Right lobe of liver (tissue), 6 donors: Measurements from ENCODE around the gene LRRC28. TPM values are rescaled to one million over a fixed set of nuclear protein-coding genes. Genes with fewer than 3 reads are reported as not detected.

Experiments
- ATAC-seq, 4 donors: fragments of 200-7000 bp; cut with Tn5 transposase; one replicate each; pipeline ENCODE4 v1.9.1; 2020; ENCODE audit warnings: mild to moderate bottlenecking in 4 of 4, moderate library complexity in 4 of 4
- DNase-seq, 3 donors: peaks; one replicate each; pipeline ENCODE4 v3.0.0-alpha.2; 2020
- H3K27ac ChIP-seq, 3 donors: fragments of 200-600 bp; one replicate each; pipeline ENCODE4 v1.8.0; 2022
- H3K27me3 ChIP-seq, 2 donors: fragments of 200-600 bp; one replicate each; pipeline ENCODE4 v1.8.0; 2022
- H3K36me3 ChIP-seq, 4 donors: fragments of 200-600 bp; sonication (generic) in 1 of 4; one replicate each; pipeline versions ENCODE4 v1.5.1 to v1.8.0; 2017 to 2022; ENCODE audit warnings: control low read depth in 1 of 4
- H3K4me1 ChIP-seq, 4 donors: fragments of 200-600 bp; sonication (generic) in 1 of 4; one replicate each; pipeline versions ENCODE4 v1.5.1 to v1.8.0; 2017 to 2022; ENCODE audit warnings: control low read depth in 1 of 4
- H3K4me3 ChIP-seq, 3 donors: fragments of 200-600 bp; one replicate each; pipeline ENCODE4 v1.8.0; 2022
- H3K9me3 ChIP-seq, 4 donors: fragments of 200-600 bp; sonication (generic) in 1 of 4; one replicate each; pipeline versions ENCODE4 v1.5.1 to v1.8.0; 2017 to 2022; ENCODE audit warnings: control low read depth in 1 of 4
- POLR2A ChIP-seq: fragments of 450-650 bp; IDR thresholded peaks from one replicate; pipeline ENCODE4 v1.6.1; 2017; ENCODE audit warnings: antibody characterized with exemption, mild to moderate bottlenecking
- WGBS: methylation state at CpG from one replicate; pipeline ENCODE4 v1.1.6; 2018; ENCODE audit warnings: low coverage, low lambda C conversion rate; ENCODE audit not compliant: insufficient coverage; ENCODE audit errors: missing lambda C conversion rate; 5-methylcytosine and 5-hydroxymethylcytosine counted together
- intact Hi-C, 2 donors: fragments of 100-400 bp; cut with DNase I; formaldehyde crosslinking; loops; one replicate each; pipeline versions ENCODE4 v1.11.2 to v1.14.1; 2022
- total RNA-seq, 6 experiments: library from RNA; depleted of rRNA in 2 of 6; stranded (reverse); fragments of >200 nt in 2 of 6; fragmentation: NEBNext Ultra II Directional in 3 of 6; extraction: Animal tissue kit (Norgen Biotek cat#: 25700) in 3 of 6; gene quantifications; one replicate each; pipeline versions ENCODE4 v1.1.0 to v1.2.4, GENCODE V29; 2016 to 2023
- TF ChIP-seq, protein P1 (sequence below), 4 donors: fragments of 200-600 bp in 3 of 4; fragments of 450-650 bp in 1 of 4; IDR thresholded peaks; one replicate each; pipeline versions ENCODE4 v1.5.1 to v1.8.0; 2016 to 2022; ENCODE audit warnings: antibody characterized with exemption in 4 of 4, mild to moderate bottlenecking in 2 of 4
- donor health status: DM: no; HTN: yes; CAD: no.
- donor health status: DM: no; HTN: no; CAD: no.
- donor health status: DM: no; HTN: no; CAD: no.
- donor health status: DM: no; HTN: yes; CAD: no.
- donor health status: DM: no; HTN: yes; CAD: no.

Gene LRRC28
- total RNA-seq, 6 experiments from 2014 or later: 21.8 to 70.1 (median 31.9) TPM

DNA sequence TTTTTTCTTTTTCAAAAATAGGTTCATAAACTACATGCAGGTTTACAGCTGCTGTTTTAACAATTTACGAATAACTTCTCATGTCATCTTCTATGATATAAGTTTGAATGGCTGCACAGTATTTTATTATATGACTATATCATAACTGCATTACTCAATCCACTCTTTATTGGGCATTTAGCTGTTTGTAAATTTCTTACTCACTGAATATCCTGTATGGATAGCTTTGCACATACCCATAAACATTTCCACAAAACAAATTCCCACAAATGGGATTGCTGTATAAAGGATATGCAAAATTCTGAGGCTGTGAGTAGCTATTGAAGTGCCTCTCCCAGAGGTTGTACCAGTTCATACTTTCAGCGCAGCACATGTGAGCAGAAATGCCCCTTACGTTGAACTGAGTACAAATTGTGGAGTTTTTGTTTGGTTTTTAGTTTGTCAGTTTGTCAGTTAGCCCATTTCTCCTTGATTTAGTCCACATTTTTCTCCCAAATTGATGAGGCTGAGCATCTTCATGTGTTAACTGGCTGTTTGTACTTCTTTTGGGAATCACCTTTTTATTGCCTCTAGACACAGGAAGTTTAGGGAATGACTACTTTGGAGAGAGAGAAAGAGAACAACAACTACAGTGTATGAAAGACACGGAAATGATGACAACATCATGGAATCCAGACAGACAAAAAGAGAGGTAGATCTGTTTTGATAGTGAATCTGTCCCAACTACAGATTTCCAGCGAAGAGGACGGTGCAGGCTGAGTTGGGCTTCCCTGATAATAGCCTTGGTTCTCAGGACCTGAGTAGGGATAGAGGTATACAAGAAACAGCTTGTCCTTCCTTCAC, 26.7 kb upstream of the LRRC28 start:
- intact Hi-C loops: no loop called here
- no peak for TF ChIP-seq POLR2A
- TF ChIP-seq, protein P1, sequence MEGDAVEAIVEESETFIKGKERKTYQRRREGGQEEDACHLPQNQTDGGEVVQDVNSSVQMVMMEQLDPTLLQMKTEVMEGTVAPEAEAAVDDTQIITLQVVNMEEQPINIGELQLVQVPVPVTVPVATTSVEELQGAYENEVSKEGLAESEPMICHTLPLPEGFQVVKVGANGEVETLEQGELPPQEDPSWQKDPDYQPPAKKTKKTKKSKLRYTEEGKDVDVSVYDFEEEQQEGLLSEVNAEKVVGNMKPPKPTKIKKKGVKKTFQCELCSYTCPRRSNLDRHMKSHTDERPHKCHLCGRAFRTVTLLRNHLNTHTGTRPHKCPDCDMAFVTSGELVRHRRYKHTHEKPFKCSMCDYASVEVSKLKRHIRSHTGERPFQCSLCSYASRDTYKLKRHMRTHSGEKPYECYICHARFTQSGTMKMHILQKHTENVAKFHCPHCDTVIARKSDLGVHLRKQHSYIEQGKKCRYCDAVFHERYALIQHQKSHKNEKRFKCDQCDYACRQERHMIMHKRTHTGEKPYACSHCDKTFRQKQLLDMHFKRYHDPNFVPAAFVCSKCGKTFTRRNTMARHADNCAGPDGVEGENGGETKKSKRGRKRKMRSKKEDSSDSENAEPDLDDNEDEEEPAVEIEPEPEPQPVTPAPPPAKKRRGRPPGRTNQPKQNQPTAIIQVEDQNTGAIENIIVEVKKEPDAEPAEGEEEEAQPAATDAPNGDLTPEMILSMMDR (IDR thresholded peaks at IDR 0.05): no peak
- no peak overlapping the region for H3K27ac ChIP-seq
- no peak overlapping the region for H3K4me3 ChIP-seq
- ATAC-seq (no peak), DNase-seq (no peak)
- WGBS: 95% methylated on average over 6 of the region's 6 CpGs
- H3K4me1 ChIP-seq: peaks cover 0 to 18% (median 2%) of the 10 kb centered on the region in 4 donors
- H3K27me3 ChIP-seq: no peaks in the 10 kb centered on the region
- no peaks in the 10 kb centered on the region for H3K9me3 ChIP-seq
- H3K36me3 ChIP-seq: peaks cover 0 to 39% (median 3%) of the 10 kb centered on the region in 4 donors

DNA sequence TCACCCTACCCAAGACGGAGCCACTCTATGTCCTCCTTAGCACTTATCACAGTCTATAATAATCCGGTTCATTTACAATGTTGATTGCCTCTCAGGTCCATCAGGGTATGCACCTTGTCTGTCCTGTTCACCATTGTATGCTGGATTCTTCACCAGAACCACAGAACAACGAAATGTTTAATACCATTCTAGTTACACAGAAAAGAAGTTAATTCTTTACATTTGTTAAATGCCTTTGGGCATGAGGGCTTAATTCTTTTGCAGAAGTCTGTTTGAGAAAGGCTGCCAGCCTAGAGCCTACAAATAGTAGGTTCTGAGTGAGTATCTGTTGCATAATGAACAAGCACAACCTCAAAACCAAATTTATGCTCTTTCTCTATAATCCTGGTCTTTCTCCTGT, 24.5 kb upstream of the LRRC28 start:
- H3K36me3 ChIP-seq: peaks cover 0 to 18% (median under 1%) of the 10 kb centered on the region in 4 donors
- H3K27me3 ChIP-seq: no peaks in the 10 kb centered on the region
- no peak for TF ChIP-seq POLR2A
- TF ChIP-seq, protein P1 (IDR thresholded peaks at IDR 0.05): no peak
- 80% methylated on average over 3 of the region's 3 CpGs for WGBS
- no peaks in the 10 kb centered on the region for H3K9me3 ChIP-seq
- ATAC-seq: no peak
- H3K27ac ChIP-seq: no peak overlapping the region
- no peak for DNase-seq
- intact Hi-C loops: no loop called here
- H3K4me3 ChIP-seq: no peak overlapping the region
- H3K4me1 ChIP-seq: peaks cover 0 to 18% (median 2%) of the 10 kb centered on the region in 4 donors

DNA sequence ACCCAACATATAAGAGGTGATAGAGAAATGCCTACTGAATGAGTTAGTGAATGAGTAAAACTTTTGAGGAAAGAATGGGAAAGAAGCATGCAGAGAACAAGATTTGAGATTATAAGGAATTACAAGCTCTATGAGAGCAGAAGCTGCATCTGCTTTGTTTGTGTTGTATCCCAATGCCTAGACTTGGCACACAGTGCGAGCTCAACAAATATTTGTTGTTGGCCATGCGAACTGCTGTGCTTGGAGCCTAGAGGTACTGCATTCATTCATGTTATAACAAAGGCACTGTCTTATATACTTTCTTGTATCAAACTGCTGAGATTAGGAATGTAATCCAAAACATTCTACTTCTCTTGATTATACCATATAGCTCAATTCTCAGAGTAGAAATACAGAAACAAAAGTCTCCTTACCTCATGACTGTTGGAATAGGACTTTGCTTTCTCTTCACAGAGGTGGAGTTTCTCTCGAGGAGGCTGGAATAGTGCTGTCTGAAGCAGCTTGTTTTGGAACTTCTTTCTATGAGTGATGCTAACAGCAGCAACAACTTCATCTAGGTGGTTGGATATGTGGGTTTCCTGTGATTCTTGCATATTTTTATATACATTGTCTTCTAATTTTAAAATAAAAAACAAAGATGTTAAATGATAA, 23.0 kb upstream of the LRRC28 start:
- peaks cover 0 to 18% (median 2%) of the 10 kb centered on the region in 4 donors for H3K4me1 ChIP-seq
- intact Hi-C loops: no loop called here
- H3K27me3 ChIP-seq: no peaks in the 10 kb centered on the region
- TF ChIP-seq, protein P1 (IDR thresholded peaks at IDR 0.05): no peak
- no peak for TF ChIP-seq POLR2A
- H3K36me3 ChIP-seq: peaks cover 0 to 11% (median 0%) of the 10 kb centered on the region in 4 donors
- H3K27ac ChIP-seq: no peak overlapping the region
- H3K4me3 ChIP-seq: no peak overlapping the region
- ATAC-seq: peak; percentile 88 to 96 (median 89)
- no peaks in the 10 kb centered on the region for H3K9me3 ChIP-seq
- DNase-seq: no peak
- 21% methylated on average over 3 of the region's 3 CpGs for WGBS

DNA sequence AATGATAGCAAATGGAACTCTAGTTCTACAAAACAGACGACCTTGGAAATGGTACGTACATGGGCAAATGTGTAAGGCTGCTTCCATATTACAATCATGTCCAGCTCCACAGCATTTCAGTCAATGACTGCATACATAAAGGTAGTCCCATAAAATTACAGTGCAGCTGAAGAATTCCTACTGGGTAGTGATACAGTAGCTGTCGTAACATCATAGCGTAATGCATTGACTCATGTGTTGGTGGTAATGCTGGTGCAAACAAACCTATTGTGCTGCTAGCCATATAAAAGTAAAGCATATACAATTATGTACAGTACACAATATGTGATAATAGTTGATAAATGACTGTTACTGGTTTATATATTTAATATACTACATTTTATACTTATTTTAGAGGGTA, 20.4 kb upstream of the LRRC28 start:
- Histone ChIP-seq H3K27me3 (no peaks in the 10 kb centered on the region), H3K36me3 (peaks cover 0 to 6% (median 0%) of the 10 kb centered on the region in 4 donors), H3K9me3 (no peaks in the 10 kb centered on the region), H3K27ac (no peak overlapping the region), H3K4me3 (no peak overlapping the region), H3K4me1 (peaks cover 0 to 18% (median 2%) of the 10 kb centered on the region in 4 donors)
- intact Hi-C loops: no loop called here
- TF ChIP-seq, protein P1 (IDR thresholded peaks at IDR 0.05): no peak
- TF ChIP-seq POLR2A: no peak
- no peak for ATAC-seq
- WGBS: 97% methylated on average over 3 of the region's 4 CpGs
- DNase-seq: no peak
